ENCODE measurements around the gene ST6GALNAC1. TPM values are rescaled to one million over a fixed set of nuclear protein-coding genes. Genes with fewer than 3 reads are reported as not detected.
A peak's percentile ranks its signal among the peaks of the same experiment; 100 is the strongest.

Gene ST6GALNAC1
- total RNA-seq, 1 experiment from 2014 or later = not detected

GRCh38 chr17:76625496-76625895 is 18.1 kb downstream of the ST6GALNAC1 start (continued):
- TF ChIP-seq YY1 (IDR thresholded peaks at IDR 0.05; ENCODE audit: extremely low read depth, insufficient replicate concordance, low read depth, low read length) (no peak), EGR1 (IDR thresholded peaks at IDR 0.05; ENCODE audit: low read depth) (no peak), ATF3 (IDR thresholded peaks at IDR 0.05) (no peak), SIN3A (IDR thresholded peaks at IDR 0.05; ENCODE audit: low read depth) (no peak)

- H3K4me3 ChIP-seq (replicated peaks in 1 of 2; ENCODE audit: low read depth in 1 of 2, low read length in 2 of 2) = peak overlapping the region; percentile 38 to 47
- H3K4me2 ChIP-seq (ENCODE audit: low read length) = peak overlapping the region; percentile 78
- peak; percentile 99 for ATAC-seq
- no peaks in the 10 kb centered on the region for H3K27me3 ChIP-seq (ENCODE audit: insufficient read depth, low read length)
- intact Hi-C loops (cut with micrococcal nuclease) = loop anchor here (1.0 to 5.0 kb wide), 3 partner anchors 65 to 161 kb away; no protein-coding TSS in a partner anchor
- peak overlapping the region; percentile 98 for H2AFZ ChIP-seq (ENCODE audit: low read depth, low read length, poor library complexity, severe bottlenecking)
- no peak for TF ChIP-seq ZBTB33 (IDR thresholded peaks at IDR 0.05; ENCODE audit: extremely low read depth, insufficient replicate concordance, low read length)
- TF ChIP-seq CTCF (IDR thresholded peaks at IDR 0.05 in 2 of 3, conservative IDR thresholded peaks at IDR 0.05 in 1 of 3; ENCODE audit: borderline replicate concordance in 1 of 3, insufficient read depth in 1 of 3, low read depth in 2 of 3, low read length in 2 of 3) = peak; percentile 93 to 99 (median 97)
- no peak for TF ChIP-seq CEBPB (IDR thresholded peaks at IDR 0.05; ENCODE audit: low read depth)
- TF ChIP-seq POLR2AphosphoS5 (IDR thresholded peaks at IDR 0.05; ENCODE audit: low read depth, low read length) = peak; percentile 36; the same call in 1 of the 2 replicates
- no peak for TF ChIP-seq ATF3 (IDR thresholded peaks at IDR 0.05)
- no peak for TF ChIP-seq EZH2phosphoT487 (IDR thresholded peaks at IDR 0.05; ENCODE audit: borderline replicate concordance)
- peak; percentile 95 for TF ChIP-seq RAD21 (IDR thresholded peaks at IDR 0.05; ENCODE audit: low read depth)
- BruUV-seq (replicated peaks) = no TSS peak
- no peaks in the 10 kb centered on the region for H4K20me1 ChIP-seq (ENCODE audit: insufficient read depth)
- no peaks in the 10 kb centered on the region for H3K79me2 ChIP-seq (ENCODE audit: insufficient read depth, low read length)
- ChIA-PET CTCF (interaction anchor here (0.7 to 4.3 kb wide), 40 partner anchors 10 to 258 kb away, joined by 3 to 60 read pairs (median 4); partner anchors contain the start of genes PRCD and ST6GALNAC2), POLR2A (interaction anchor here (0.7 to 2.6 kb wide), 9 partner anchors 10 to 100 kb away, joined by 3 to 18 read pairs (median 7); no protein-coding TSS in a partner anchor), RAD21 (ENCODE audit: low non-redundant PET in 1 of 2, low total read pairs in 2 of 2, uncharacterized antibody in 2 of 2, unreplicated experiment in 2 of 2) (interaction anchor here (0.9 to 4.1 kb wide), 8 partner anchors 11 to 101 kb away, joined by 3 to 17 read pairs (median 4); partner anchors contain the start of gene ST6GALNAC2 (in 1 of the 2))
- H3K27ac ChIP-seq (ENCODE audit: low read depth, low read length) = peak overlapping the region; percentile 1; the same call in 1 of the 2 replicates
- DNase-seq (ENCODE audit: low read depth, low spot score) = peak; percentile 63
- H3K9ac ChIP-seq (ENCODE audit: low read length) = peak overlapping the region; percentile 39
- H3K9me3 ChIP-seq (ENCODE audit: control insufficient read depth in 1 of 2, insufficient read depth in 1 of 2, low read depth in 1 of 2, low read length in 2 of 2) = no peaks in the 10 kb centered on the region
- H3K9me2 ChIP-seq (ENCODE audit: insufficient read depth) = no peaks in the 10 kb centered on the region
- peaks cover 9 to 12% of the 10 kb centered on the region in 2 experiments for H3K4me1 ChIP-seq (ENCODE audit: control insufficient read depth in 1 of 2, insufficient read depth in 2 of 2, low read length in 2 of 2)
- H3K36me3 ChIP-seq (ENCODE audit: control insufficient read depth in 1 of 2, insufficient read depth in 2 of 2, low read length in 2 of 2) = no peaks in the 10 kb centered on the region
These were observed 20.0 kb downstream of the ST6GALNAC1 start for GRCh38 chr17:76623271-76624146.

Measured in HCT116 (cell line).